ENCODE results near the gene RESF1. TPM values are rescaled to one million over a fixed set of nuclear protein-coding genes. Genes with fewer than 3 reads are reported as not detected.

RESF1 gene
- total and polyA plus RNA-seq, 2 donors (not counting 3 experiments of a cell fraction or from before 2014, with no cell fraction given), result 40.3 to 70.0 TPM

DNA sequence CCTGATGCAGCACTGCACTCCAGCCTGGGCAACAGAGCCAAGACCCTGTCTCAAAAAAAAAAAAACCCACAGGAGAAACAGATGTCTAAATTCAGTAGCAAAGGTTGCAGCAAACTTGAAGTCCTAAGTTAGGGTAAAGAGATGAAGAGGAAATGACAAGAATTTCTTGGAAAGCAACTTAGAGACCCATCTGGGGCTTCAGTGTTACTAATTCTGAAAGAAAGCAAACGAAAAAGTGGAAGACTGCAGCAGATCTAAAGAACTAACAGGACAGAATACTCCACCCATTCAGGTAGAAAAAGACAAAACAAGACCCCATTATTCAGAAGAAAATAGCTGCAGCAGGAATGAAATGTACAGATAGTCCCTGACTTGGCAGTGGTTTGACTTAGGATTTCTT, 31.9 kb downstream of the RESF1 start:
- TF ChIP-seq POLR2A (IDR thresholded peaks at IDR 0.05; ENCODE audit: low read depth, low read length), result no peak
- no peak for DNase-seq (ENCODE audit: low read depth, low spot score)
- dilution Hi-C loops (cut with MboI; ENCODE audit: extremely low pct_ligation_motif_present, low sequenced_read_pairs) (no loop called here), intact Hi-C loops (cut with micrococcal nuclease) (no loop called here)
- H3K4me1 ChIP-seq (ENCODE audit: control insufficient read depth, extremely low read depth, insufficient read depth, low read length), result no peaks in the 10 kb centered on the region
- H3K36me3 ChIP-seq (ENCODE audit: control insufficient read depth in 2 of 2, extremely low read depth in 1 of 2, insufficient read depth in 2 of 2, low read length in 2 of 2), result peaks cover 0 to 3% of the 10 kb centered on the region in 2 experiments
- H3K4me2 ChIP-seq (ENCODE audit: insufficient read depth, low read length), result no peak overlapping the region
- no peaks in the 10 kb centered on the region for H3K27me3 ChIP-seq (ENCODE audit: control insufficient read depth in 2 of 2, insufficient read depth in 2 of 2, low read length in 2 of 2)
- no TSS peak for BruUV-seq (replicated peaks)
- H2AFZ ChIP-seq (ENCODE audit: low read depth, low read length), result no peak overlapping the region
- no peaks in the 10 kb centered on the region for H4K20me1 ChIP-seq (replicated peaks; ENCODE audit: control insufficient read depth, extremely low read depth, insufficient read depth, low read length)
- H3K27ac ChIP-seq (ENCODE audit: insufficient read depth, low read depth, low read length), result no peak overlapping the region
- ChIA-PET CTCF (no interaction called here), POLR2A (no interaction called here)
- no peaks in the 10 kb centered on the region for H3K79me2 ChIP-seq (ENCODE audit: control insufficient read depth, insufficient read depth, low read length)
- H3K4me3 ChIP-seq (replicated peaks in 1 of 3; ENCODE audit: insufficient read depth in 1 of 3, low read depth in 1 of 3, low read length in 3 of 3), result no peak overlapping the region
- H3K9me1 ChIP-seq (replicated peaks; ENCODE audit: control insufficient read depth, extremely low read depth, insufficient read depth, low read length), result no peaks in the 10 kb centered on the region
- H3K9ac ChIP-seq (replicated peaks; ENCODE audit: extremely low read depth, insufficient read depth, low read length), result no peak overlapping the region
- H3K9me3 ChIP-seq (replicated peaks; ENCODE audit: control insufficient read depth, insufficient read depth, low read length), result no peaks in the 10 kb centered on the region
- FAIRE-seq, result no peak

DNA sequence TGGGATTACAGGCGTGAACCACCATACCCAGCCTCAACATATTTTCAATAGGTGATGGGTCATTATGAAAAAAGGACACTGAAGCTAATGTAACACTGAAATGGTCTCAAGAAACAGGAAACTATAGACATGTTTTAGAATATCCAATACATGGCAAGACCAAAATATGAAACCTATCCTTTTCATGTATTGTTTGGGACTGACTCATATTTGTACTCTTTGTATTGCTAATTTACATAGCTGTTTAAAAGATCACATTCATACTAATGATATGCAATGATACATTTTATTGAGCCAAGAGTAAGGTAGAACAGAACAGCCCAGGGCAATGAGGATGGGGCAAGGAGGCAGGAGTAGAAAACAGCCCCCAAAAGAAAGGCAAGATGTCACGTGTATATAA, 32.6 kb downstream of the RESF1 start:
- Histone ChIP-seq H4K20me1 (replicated peaks; ENCODE audit: control insufficient read depth, extremely low read depth, insufficient read depth, low read length) (no peaks in the 10 kb centered on the region), H3K9me3 (replicated peaks; ENCODE audit: control insufficient read depth, insufficient read depth, low read length) (no peaks in the 10 kb centered on the region), H3K4me3 (replicated peaks in 1 of 3; ENCODE audit: insufficient read depth in 1 of 3, low read depth in 1 of 3, low read length in 3 of 3) (no peak overlapping the region), H3K79me2 (ENCODE audit: control insufficient read depth, insufficient read depth, low read length) (no peaks in the 10 kb centered on the region), H2AFZ (ENCODE audit: low read depth, low read length) (no peak overlapping the region), H3K4me1 (ENCODE audit: control insufficient read depth, extremely low read depth, insufficient read depth, low read length) (no peaks in the 10 kb centered on the region), H3K36me3 (ENCODE audit: control insufficient read depth in 2 of 2, extremely low read depth in 1 of 2, insufficient read depth in 2 of 2, low read length in 2 of 2) (peaks cover 2 to 3% of the 10 kb centered on the region in 2 experiments), H3K4me2 (ENCODE audit: insufficient read depth, low read length) (no peak overlapping the region), H3K27ac (ENCODE audit: insufficient read depth, low read depth, low read length) (no peak overlapping the region), H3K9me1 (replicated peaks; ENCODE audit: control insufficient read depth, extremely low read depth, insufficient read depth, low read length) (no peaks in the 10 kb centered on the region), H3K27me3 (ENCODE audit: control insufficient read depth in 2 of 2, insufficient read depth in 2 of 2, low read length in 2 of 2) (no peaks in the 10 kb centered on the region), H3K9ac (replicated peaks; ENCODE audit: extremely low read depth, insufficient read depth, low read length) (no peak overlapping the region)
- dilution Hi-C loops (cut with MboI; ENCODE audit: extremely low pct_ligation_motif_present, low sequenced_read_pairs), result no loop called here
- ChIA-PET CTCF (no interaction called here), POLR2A (no interaction called here)
- intact Hi-C loops (cut with micrococcal nuclease), result no loop called here
- TF ChIP-seq, protein P1, sequence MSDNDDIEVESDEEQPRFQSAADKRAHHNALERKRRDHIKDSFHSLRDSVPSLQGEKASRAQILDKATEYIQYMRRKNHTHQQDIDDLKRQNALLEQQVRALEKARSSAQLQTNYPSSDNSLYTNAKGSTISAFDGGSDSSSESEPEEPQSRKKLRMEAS (IDR thresholded peaks at IDR 0.05; ENCODE audit: insufficient read depth, insufficient read length), result no peak
- TF ChIP-seq, protein P2, sequence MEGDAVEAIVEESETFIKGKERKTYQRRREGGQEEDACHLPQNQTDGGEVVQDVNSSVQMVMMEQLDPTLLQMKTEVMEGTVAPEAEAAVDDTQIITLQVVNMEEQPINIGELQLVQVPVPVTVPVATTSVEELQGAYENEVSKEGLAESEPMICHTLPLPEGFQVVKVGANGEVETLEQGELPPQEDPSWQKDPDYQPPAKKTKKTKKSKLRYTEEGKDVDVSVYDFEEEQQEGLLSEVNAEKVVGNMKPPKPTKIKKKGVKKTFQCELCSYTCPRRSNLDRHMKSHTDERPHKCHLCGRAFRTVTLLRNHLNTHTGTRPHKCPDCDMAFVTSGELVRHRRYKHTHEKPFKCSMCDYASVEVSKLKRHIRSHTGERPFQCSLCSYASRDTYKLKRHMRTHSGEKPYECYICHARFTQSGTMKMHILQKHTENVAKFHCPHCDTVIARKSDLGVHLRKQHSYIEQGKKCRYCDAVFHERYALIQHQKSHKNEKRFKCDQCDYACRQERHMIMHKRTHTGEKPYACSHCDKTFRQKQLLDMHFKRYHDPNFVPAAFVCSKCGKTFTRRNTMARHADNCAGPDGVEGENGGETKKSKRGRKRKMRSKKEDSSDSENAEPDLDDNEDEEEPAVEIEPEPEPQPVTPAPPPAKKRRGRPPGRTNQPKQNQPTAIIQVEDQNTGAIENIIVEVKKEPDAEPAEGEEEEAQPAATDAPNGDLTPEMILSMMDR (IDR thresholded peaks at IDR 0.05; ENCODE audit: extremely low read depth in 1 of 2, insufficient read depth in 1 of 2, low read depth in 1 of 2, low read length in 2 of 2), result no peak
- TF ChIP-seq EZH2 (IDR thresholded peaks at IDR 0.05; ENCODE audit: borderline replicate concordance, low read depth, low read length, severe bottlenecking), result no peak
- no peak for TF ChIP-seq GATA2 (IDR thresholded peaks at IDR 0.05; ENCODE audit: insufficient read depth, insufficient read length, low read depth, low read length)
- TF ChIP-seq POLR2AphosphoS5 (IDR thresholded peaks at IDR 0.05; ENCODE audit: insufficient read depth, low read depth, low read length), result no peak
- TF ChIP-seq JUN (IDR thresholded peaks at IDR 0.05; ENCODE audit: borderline replicate concordance, insufficient read depth, insufficient read length, low read depth), result no peak
- no peak for TF ChIP-seq MYC (IDR thresholded peaks at IDR 0.05; ENCODE audit: low read depth, low read length)
- no peak for TF ChIP-seq FOS (IDR thresholded peaks at IDR 0.05; ENCODE audit: borderline replicate concordance, insufficient read depth, low read length)
- TF ChIP-seq POLR2A (IDR thresholded peaks at IDR 0.05; ENCODE audit: low read depth, low read length), result no peak
- DNase-seq (ENCODE audit: low read depth, low spot score), result no peak
- FAIRE-seq, result no peak
- BruUV-seq (replicated peaks), result no TSS peak
